ENCODE data around the gene SLC7A9.
"Not testable (repeated sequence)": the region's sequence is repeated elsewhere in the genome, so short reads cannot be mapped to it uniquely, and the experiment has no call there.

The SLC7A9 gene

GRCh38 chr19:32787161-32787813 is 82.3 kb downstream of the SLC7A9 start:
- not testable (repeated sequence) for DNase-seq

GRCh38 chr19:32782089-32782488 is 87.5 kb downstream of the SLC7A9 start:
- DNase-seq, result not testable (repeated sequence)

GRCh38 chr19:32781280-32781679 is 88.3 kb downstream of the SLC7A9 start:
- no peak for DNase-seq
